MM.1S (cell line): ENCODE data around the gene DCST2.

ENCODE experiments used
- DNase-seq: peaks from one replicate; pipeline ENCODE4 v3.0.0-alpha.2; 2015
- H2AFZ ChIP-seq: fragments of 300-600 bp; sonication (generic); 2 replicates; pipeline ENCODE4 v1.6.0; 2016; ENCODE audit warnings: antibody characterized with exemption, low read length
- H3F3A ChIP-seq: fragments of 300-600 bp; sonication (generic); 2 replicates; pipeline ENCODE4 v1.6.1; 2016; ENCODE audit warnings: mild to moderate bottlenecking, antibody characterized with exemption, low read length, moderate library complexity, mixed read lengths; ENCODE audit not compliant: insufficient read depth
- H3K27ac ChIP-seq: fragments of 300-600 bp; sonication (generic); 2 replicates; pipeline ENCODE4 v1.5.1; 2016; ENCODE audit warnings: mild to moderate bottlenecking, low read length
- H3K27me3 ChIP-seq: fragments of 300-600 bp; sonication (generic); replicated peaks from 2 replicates; pipeline ENCODE4 v1.6.0; 2016; ENCODE audit warnings: low read length; ENCODE audit not compliant: insufficient read depth
- H3K36me3 ChIP-seq: fragments of 300-600 bp; sonication (generic); replicated peaks from 2 replicates; pipeline ENCODE4 v1.6.1; 2016; ENCODE audit warnings: mild to moderate bottlenecking, low read length, mixed read lengths; ENCODE audit not compliant: insufficient read depth
- H3K4me1 ChIP-seq: fragments of 300-600 bp; sonication (generic); 2 replicates; pipeline ENCODE4 v1.6.1; 2016; ENCODE audit warnings: low read length, mixed read lengths
- H3K4me2 ChIP-seq: fragments of 300-600 bp; sonication (generic); 2 replicates; pipeline ENCODE4 v1.6.0; 2016; ENCODE audit warnings: low read depth, low read length
- H3K4me3 ChIP-seq: fragments of 300-600 bp; sonication (generic); 2 replicates; pipeline ENCODE4 v1.5.1; 2016; ENCODE audit warnings: low read length, mixed read lengths
- H3K79me2 ChIP-seq: fragments of 300-600 bp; sonication (generic); 2 replicates; pipeline ENCODE4 v1.6.1; 2016; ENCODE audit warnings: mixed run types, low read length, mixed read lengths
- H3K9ac ChIP-seq: fragments of 300-600 bp; sonication (generic); 2 replicates; pipeline ENCODE4 v1.6.1; 2016; ENCODE audit warnings: low read length, mixed read lengths
- H3K9me2 ChIP-seq: fragments of 300-600 bp; sonication (generic); replicated peaks from 2 replicates; pipeline ENCODE4 v1.6.1; 2016; ENCODE audit warnings: mild to moderate bottlenecking, low read length, mixed read lengths; ENCODE audit not compliant: insufficient read depth
- H3K9me3 ChIP-seq: fragments of 300-600 bp; sonication (generic); replicated peaks from 2 replicates; pipeline ENCODE4 v1.6.1; 2016; ENCODE audit warnings: mild to moderate bottlenecking, low read length, mixed read lengths; ENCODE audit not compliant: insufficient read depth
- H4K20me1 ChIP-seq: fragments of 300-600 bp; sonication (generic); 2 replicates; pipeline ENCODE4 v1.6.1; 2016; ENCODE audit warnings: mild to moderate bottlenecking, low read length, moderate library complexity, mixed read lengths; ENCODE audit not compliant: insufficient read depth
- CTCF ChIP-seq: fragments of 300-600 bp; sonication (generic); IDR thresholded peaks from 2 replicates; pipeline ENCODE4 v1.5.1; 2016; ENCODE audit warnings: antibody characterized with exemption, low read length, mixed read lengths
- EZH2 ChIP-seq: fragments of 300-600 bp; sonication (generic); optimal IDR thresholded peaks from 2 replicates; pipeline ENCODE3; 2017; ENCODE audit warnings: low read depth, mild to moderate bottlenecking, antibody characterized with exemption, low read length, mixed read lengths
- EZH2phosphoT487 ChIP-seq: fragments of 300-600 bp; sonication (generic); IDR thresholded peaks from 2 replicates; pipeline ENCODE4 v1.6.1; 2018; ENCODE audit warnings: antibody characterized with exemption, low read length

Gene DCST2

GRCh38 chr1:154973344-154974101 is 60.1 kb downstream of the DCST2 start:
- H3F3A ChIP-seq, result peaks cover 44% of the 10 kb centered on the region

GRCh38 chr1:154972517-154973343 is 60.9 kb downstream of the DCST2 start:
- DNase-seq, result no peak
- Histone ChIP-seq H3F3A (peaks cover 43% of the 10 kb centered on the region), H3K4me1 (peaks cover 42% of the 10 kb centered on the region), H3K79me2 (peaks cover 91% of the 10 kb centered on the region), H3K9ac (peak overlapping the region; percentile 86; the same call in 1 of the 2 replicates), H3K36me3 (peaks cover 5% of the 10 kb centered on the region), H3K27ac (peak overlapping the region; percentile 90; the same call in 1 of the 2 replicates), H3K9me3 (no peaks in the 10 kb centered on the region), H3K27me3 (no peaks in the 10 kb centered on the region), H2AFZ (no peak overlapping the region), H3K9me2 (no peaks in the 10 kb centered on the region), H3K4me3 (peak overlapping the region; percentile 69), H3K4me2 (peak overlapping the region; percentile 64), H4K20me1 (no peaks in the 10 kb centered on the region)
- TF ChIP-seq EZH2 (no peak), CTCF (no peak), EZH2phosphoT487 (no peak)

More at GRCh38 chr1:154973344-154974101, 60.1 kb downstream of the DCST2 start:
- peaks cover 4% of the 10 kb centered on the region; the same call in 1 of the 2 replicates for H3K36me3 ChIP-seq
- H2AFZ ChIP-seq, result no peak overlapping the region
- H4K20me1 ChIP-seq, result no peaks in the 10 kb centered on the region
- peaks cover 42% of the 10 kb centered on the region for H3K4me1 ChIP-seq
- H3K27ac ChIP-seq, result peak overlapping the region; percentile 90
- TF ChIP-seq CTCF (peak; percentile 27), EZH2 (no peak)
- H3K9me2 ChIP-seq, result no peaks in the 10 kb centered on the region
- DNase-seq, result peak; percentile 100
- H3K27me3 ChIP-seq, result no peaks in the 10 kb centered on the region
- H3K79me2 ChIP-seq, result peaks cover 91% of the 10 kb centered on the region
- H3K4me2 ChIP-seq, result peak overlapping the region; percentile 64
- H3K9me3 ChIP-seq, result no peaks in the 10 kb centered on the region
- H3K9ac ChIP-seq, result peak overlapping the region; percentile 86
- H3K4me3 ChIP-seq, result peak overlapping the region; percentile 69

- TF ChIP-seq EZH2 (no peak), EZH2phosphoT487 (no peak), CTCF (no peak)
- Histone ChIP-seq H2AFZ (no peak overlapping the region), H4K20me1 (no peaks in the 10 kb centered on the region), H3K4me2 (peak overlapping the region; percentile 64; the same call in 1 of the 2 replicates), H3K9ac (no peak overlapping the region), H3K79me2 (peaks cover 91% of the 10 kb centered on the region), H3K4me3 (no peak overlapping the region), H3K27ac (no peak overlapping the region), H3K36me3 (peaks cover 11% of the 10 kb centered on the region), H3K9me3 (no peaks in the 10 kb centered on the region), H3K9me2 (no peaks in the 10 kb centered on the region), H3F3A (peaks cover 39% of the 10 kb centered on the region), H3K27me3 (no peaks in the 10 kb centered on the region), H3K4me1 (peaks cover 42% of the 10 kb centered on the region)
- DNase-seq, result no peak
Measured at GRCh38 chr1:154972213-154972516, 61.4 kb downstream of the DCST2 start.
